Mucosa of stomach (tissue), 1 donor: ENCODE data around the gene SMG7.

Experiments
- H3K27me3 ChIP-seq: one replicate; pipeline ENCODE4 v1.7.0; 2013; ENCODE audit warnings: mild to moderate bottlenecking, low read length; ENCODE audit not compliant: control insufficient read depth, insufficient read depth
- H3K36me3 ChIP-seq: one replicate; pipeline ENCODE4 v1.7.0; 2013; ENCODE audit warnings: low read length; ENCODE audit not compliant: control insufficient read depth, insufficient read depth
- H3K4me1 ChIP-seq: one replicate; pipeline ENCODE4 v1.7.0; 2013; ENCODE audit warnings: mild to moderate bottlenecking, low read length; ENCODE audit not compliant: control insufficient read depth, insufficient read depth
- H3K4me3 ChIP-seq: one replicate; pipeline ENCODE4 v1.7.0; 2013; ENCODE audit warnings: low read length
- H3K9ac ChIP-seq: one replicate; pipeline ENCODE4 v1.7.0; 2013; ENCODE audit warnings: mild to moderate bottlenecking, low read length, moderate library complexity
- H3K9me3 ChIP-seq: one replicate; pipeline ENCODE4 v1.7.0; 2013; ENCODE audit warnings: mild to moderate bottlenecking, low read length, moderate library complexity; ENCODE audit not compliant: control insufficient read depth
- donor health status: Pancreatic carcinoma.

Gene SMG7

DNA sequence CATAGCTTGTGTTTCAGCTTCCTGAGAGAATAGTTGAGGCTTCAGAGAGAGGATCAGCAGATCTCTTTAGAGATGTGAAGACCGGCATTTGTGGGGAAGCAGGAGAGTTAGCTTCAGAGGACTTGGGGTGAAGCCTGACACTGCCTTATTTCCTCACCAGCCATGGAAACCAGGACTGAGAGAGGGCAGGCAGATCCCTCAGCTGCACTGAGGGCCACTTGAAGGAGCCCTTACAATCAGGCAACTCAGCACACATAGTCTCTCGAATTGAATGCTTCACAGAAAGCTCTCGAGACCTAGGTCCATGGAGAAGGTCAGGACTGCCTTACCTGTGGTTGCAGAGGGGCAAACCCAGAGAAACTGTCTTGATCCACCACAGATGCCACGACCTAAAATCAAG, 98.2 kb downstream of the SMG7 start:
- no peaks in the 10 kb centered on the region for H3K9me3 ChIP-seq
- H3K9ac ChIP-seq, result no peak overlapping the region
- peaks cover 10% of the 10 kb centered on the region for H3K4me1 ChIP-seq
- H3K36me3 ChIP-seq, result no peaks in the 10 kb centered on the region
- H3K4me3 ChIP-seq, result no peak overlapping the region
- H3K27me3 ChIP-seq, result no peaks in the 10 kb centered on the region

DNA sequence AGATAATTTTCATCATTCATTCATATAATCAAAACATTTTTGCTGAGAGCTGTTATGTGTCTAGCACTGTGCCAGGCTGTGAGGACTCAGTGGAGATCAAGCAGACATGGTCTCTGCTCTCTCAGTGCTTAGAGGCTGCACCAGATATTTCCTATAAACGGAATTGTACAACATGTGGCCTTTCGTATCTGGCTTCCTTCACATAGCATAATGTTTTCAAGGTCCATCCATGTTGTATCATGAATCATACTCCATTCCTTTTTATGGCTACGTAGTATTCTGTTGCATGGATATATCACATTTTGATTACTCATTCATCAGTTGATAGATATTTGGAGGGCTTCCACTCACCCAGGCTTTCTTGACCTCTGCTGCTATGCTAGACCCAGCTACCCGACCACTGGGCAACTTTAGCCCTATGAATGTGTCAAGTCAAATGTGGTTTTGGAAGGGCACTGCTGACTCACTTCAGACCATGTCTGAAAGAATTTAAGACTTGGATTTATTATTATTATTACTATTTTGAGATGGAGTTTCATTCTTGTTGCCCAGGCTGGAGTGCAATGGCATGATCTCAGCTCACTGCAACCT, 99.5 kb downstream of the SMG7 start:
- no peaks in the 10 kb centered on the region for H3K36me3 ChIP-seq
- H3K27me3 ChIP-seq, result no peaks in the 10 kb centered on the region

DNA sequence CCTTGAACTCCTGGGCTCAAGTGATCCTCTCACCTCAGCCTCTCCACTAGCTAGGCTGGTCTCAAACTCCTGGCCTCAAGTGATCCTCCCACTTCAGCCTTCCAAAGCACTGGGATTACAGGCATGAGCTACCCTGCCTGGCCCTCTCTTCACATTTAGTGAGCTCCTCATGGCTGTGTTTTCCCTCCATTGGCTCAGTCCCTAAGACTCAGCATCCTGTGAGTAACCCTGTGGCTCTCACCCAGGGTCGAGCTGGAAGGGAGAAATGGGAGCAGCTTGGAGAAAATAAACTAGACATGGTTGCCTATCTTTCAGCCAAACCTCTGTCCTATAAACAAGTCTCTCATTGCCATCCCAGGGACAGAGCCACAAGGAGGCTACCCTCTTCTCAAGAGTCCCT, 100.4 kb downstream of the SMG7 start:
- H3K9ac ChIP-seq, result no peak overlapping the region
- no peak overlapping the region for H3K4me3 ChIP-seq
- H3K4me1 ChIP-seq, result peaks cover 3% of the 10 kb centered on the region
- H3K36me3 ChIP-seq, result no peaks in the 10 kb centered on the region
- no peaks in the 10 kb centered on the region for H3K9me3 ChIP-seq
- no peaks in the 10 kb centered on the region for H3K27me3 ChIP-seq

More for the DNA sequence above, 99.5 kb downstream of the SMG7 start:
- Histone ChIP-seq H3K4me1 (peaks cover 10% of the 10 kb centered on the region), H3K9ac (no peak overlapping the region), H3K4me3 (no peak overlapping the region), H3K9me3 (no peaks in the 10 kb centered on the region)

DNA sequence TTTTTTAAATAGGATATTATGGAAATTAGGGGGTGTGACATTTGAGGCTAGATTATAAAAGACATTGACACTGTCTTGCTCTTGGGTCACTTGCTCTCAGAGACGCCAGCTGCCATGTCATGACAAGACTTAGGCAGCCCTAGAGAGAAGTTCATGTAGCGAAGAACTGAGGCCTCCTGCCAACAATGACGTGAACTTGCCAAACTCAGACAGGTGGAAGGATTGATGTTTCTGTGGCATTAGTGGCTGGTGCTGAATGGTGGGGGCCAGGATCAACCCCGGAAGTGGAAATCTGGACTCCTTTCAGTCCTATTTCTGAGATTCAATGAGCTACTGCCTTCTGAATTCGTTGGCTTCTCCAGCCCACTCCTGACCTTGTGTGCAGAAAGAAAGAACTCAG, 103.3 kb downstream of the SMG7 start:
- no peaks in the 10 kb centered on the region for H3K27me3 ChIP-seq
- H3K4me1 ChIP-seq, result no peaks in the 10 kb centered on the region
- no peak overlapping the region for H3K9ac ChIP-seq
- no peak overlapping the region for H3K4me3 ChIP-seq
- H3K9me3 ChIP-seq, result no peaks in the 10 kb centered on the region
- no peaks in the 10 kb centered on the region for H3K36me3 ChIP-seq

DNA sequence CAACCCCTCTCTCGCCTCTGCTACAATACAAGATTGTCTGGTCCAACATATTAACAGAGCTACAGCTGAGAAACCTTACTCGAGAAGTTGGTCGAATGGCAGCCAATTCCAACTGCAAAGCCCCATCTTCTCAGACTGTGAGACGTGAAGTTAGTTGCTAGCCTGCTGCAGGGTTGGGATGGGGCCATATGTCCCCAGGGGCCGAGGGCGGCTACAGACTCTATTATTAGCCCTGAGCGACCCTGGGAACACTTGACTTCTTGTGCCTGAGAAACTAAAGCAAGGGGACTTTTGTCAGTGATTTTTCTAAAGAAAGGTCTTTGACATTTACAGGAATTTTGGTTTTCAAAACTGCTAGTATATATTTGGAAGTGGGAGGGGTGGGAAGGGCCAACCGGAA, 104.2 kb downstream of the SMG7 start:
- no peaks in the 10 kb centered on the region for H3K36me3 ChIP-seq

DNA sequence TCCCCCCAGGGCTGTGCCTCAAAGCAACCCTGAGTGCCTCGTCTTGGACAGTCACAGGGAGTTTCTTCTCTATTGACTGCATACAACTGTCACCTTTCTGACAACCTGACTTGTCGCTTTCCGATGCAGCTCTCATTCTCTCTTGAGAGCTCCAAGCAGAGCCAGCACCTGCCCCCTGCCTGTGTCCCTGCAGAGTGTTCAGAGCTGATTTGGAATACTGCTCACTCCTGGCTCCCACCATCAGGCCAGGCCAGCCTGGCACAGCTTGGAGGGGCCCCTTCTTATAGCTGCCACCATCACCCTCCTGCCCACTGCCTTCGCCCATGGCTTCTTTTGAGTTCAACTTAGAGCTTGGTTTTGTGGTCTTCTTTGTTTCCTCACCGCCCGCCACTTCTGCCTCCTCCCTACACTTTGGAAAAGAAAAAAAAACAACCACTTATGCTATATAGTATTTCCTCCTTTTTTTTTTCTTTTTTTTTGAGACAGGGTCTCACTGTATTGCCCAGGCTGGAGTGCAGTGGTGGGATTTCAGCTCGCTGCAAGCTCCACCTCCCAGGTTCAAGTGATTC, 105.7 kb downstream of the SMG7 start:
- no peaks in the 10 kb centered on the region for H3K27me3 ChIP-seq
- no peaks in the 10 kb centered on the region for H3K36me3 ChIP-seq
- H3K4me1 ChIP-seq, result no peaks in the 10 kb centered on the region
- no peak overlapping the region for H3K4me3 ChIP-seq
- H3K9me3 ChIP-seq, result no peaks in the 10 kb centered on the region
- H3K9ac ChIP-seq, result no peak overlapping the region

More for the DNA sequence above, 104.2 kb downstream of the SMG7 start:
- Histone ChIP-seq H3K4me3 (no peak overlapping the region), H3K9ac (no peak overlapping the region), H3K27me3 (no peaks in the 10 kb centered on the region), H3K4me1 (no peaks in the 10 kb centered on the region), H3K9me3 (no peaks in the 10 kb centered on the region)

DNA sequence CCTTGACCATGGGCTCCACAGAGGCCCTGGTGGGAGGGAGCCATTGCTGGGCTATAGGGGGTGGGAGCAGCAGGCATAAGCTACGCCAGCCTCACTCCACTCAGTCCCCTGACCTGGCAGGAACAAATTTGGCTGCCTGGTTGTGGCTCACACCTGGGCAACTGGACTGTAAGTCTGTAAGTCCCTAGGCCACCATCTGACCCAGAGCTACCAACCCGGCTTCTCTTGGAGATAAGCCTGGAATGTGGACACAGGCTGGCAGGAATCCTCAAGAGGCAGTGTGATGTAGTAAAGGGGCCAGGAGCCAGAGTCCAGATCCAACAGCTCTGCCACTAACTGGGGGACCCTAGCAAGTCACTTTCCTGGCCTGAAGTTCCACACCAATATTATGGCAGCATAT, 106.6 kb downstream of the SMG7 start:
- Histone ChIP-seq H3K9me3 (no peaks in the 10 kb centered on the region), H3K27me3 (no peaks in the 10 kb centered on the region), H3K36me3 (no peaks in the 10 kb centered on the region), H3K4me3 (no peak overlapping the region), H3K4me1 (no peaks in the 10 kb centered on the region), H3K9ac (no peak overlapping the region)

DNA sequence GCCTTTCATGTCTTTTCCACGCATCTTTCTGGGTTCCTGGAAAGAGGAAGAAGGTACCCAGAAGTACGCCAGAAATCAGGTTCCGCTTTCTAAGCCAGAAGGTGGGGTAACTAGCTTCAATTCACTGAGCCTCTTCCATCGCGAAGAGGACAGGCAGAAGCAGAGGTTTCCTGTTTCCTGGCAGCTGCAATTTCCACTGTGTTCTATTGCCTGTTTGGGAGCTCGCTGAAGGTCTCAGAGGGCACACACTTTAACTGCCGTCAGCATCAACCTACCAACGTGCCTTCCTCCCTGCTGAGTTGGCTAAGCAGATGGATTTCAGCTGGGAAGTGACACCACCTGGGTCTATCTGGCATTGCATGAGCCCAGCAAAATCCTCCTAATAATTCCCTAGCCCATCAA, 108.0 kb downstream of the SMG7 start:
- Histone ChIP-seq H3K4me3 (no peak overlapping the region), H3K9me3 (no peaks in the 10 kb centered on the region), H3K27me3 (no peaks in the 10 kb centered on the region), H3K4me1 (no peaks in the 10 kb centered on the region), H3K36me3 (no peaks in the 10 kb centered on the region), H3K9ac (no peak overlapping the region)

DNA sequence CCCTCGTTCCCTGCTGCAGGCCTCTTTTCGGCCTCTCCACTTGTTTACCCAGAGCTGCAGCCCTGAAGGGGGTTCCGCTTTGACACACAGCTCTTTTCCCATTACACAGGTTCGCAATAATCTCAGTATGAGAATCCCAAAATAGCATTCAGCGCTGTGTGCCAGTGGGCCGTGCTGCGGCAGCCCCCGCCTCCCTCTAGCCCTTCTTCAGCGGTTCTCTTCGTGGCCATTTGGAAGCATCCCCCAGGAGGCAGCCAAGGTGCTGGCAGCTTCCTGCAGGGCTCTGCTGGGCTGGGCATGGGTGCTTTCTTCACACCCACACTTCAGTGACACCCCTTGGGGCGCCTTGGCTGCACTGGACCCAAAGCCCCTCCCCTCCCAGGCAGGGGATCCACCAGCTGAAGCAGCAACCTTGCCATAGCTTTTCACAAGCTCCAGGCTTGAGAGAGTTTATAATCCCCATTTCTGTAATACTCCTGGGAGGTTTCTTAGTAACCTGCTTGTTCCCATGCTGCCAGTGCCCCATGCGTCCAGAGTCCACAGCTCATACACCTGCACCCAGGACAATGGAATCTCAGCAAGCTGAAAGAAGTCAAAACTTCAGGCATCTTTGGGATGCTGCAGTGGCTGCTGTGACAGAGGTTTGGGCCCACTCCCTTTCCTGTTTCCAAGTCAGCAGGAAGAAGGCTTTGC, 109.9 kb downstream of the SMG7 start:
- H3K4me3 ChIP-seq, result no peak overlapping the region
- H3K27me3 ChIP-seq, result no peaks in the 10 kb centered on the region
- H3K9ac ChIP-seq, result no peak overlapping the region
- no peaks in the 10 kb centered on the region for H3K36me3 ChIP-seq
- no peaks in the 10 kb centered on the region for H3K9me3 ChIP-seq
- no peaks in the 10 kb centered on the region for H3K4me1 ChIP-seq

DNA sequence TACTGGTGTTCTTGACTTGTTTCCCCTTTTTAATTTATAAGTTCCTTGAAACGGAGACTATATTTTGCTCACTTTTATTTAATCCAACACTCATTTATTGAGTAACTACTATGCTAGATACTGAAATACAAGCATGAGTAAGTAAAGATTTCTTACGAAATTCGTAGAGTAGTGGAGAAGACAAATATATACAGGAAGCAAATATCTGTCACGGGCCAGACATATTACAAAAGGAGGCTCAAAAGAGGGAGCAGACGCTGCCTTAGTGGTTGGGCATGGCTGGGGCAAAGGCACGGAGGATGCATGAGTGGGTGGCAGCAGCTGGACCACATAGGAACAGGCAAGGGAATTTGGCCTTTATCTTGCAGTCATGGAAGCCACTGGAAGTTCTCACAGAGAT, 111.2 kb downstream of the SMG7 start:
- Histone ChIP-seq H3K4me1 (no peaks in the 10 kb centered on the region), H3K36me3 (no peaks in the 10 kb centered on the region), H3K9me3 (no peaks in the 10 kb centered on the region), H3K4me3 (no peak overlapping the region), H3K27me3 (no peaks in the 10 kb centered on the region), H3K9ac (no peak overlapping the region)

DNA sequence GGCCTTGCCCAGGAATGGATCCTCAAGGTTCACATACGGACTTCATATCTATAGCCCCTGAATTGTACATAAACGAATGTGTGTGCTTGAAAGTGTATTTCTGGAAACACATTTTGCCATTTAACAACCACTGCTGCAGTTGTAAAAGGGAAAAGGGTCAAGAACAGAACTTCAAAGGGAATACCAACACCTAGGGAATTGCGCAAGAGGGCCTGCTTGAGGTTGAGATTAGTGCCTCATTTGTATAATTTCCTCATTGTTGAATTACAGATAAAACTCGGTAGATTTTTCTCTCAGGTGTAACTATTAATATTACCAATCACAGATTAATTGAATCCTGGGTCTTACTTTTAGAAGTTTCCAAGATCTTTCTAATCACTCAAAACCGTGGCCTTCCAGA, 111.8 kb downstream of the SMG7 start:
- Histone ChIP-seq H3K27me3 (no peaks in the 10 kb centered on the region), H3K4me3 (no peak overlapping the region), H3K36me3 (no peaks in the 10 kb centered on the region), H3K9me3 (no peaks in the 10 kb centered on the region), H3K9ac (no peak overlapping the region), H3K4me1 (peaks cover 4% of the 10 kb centered on the region)

DNA sequence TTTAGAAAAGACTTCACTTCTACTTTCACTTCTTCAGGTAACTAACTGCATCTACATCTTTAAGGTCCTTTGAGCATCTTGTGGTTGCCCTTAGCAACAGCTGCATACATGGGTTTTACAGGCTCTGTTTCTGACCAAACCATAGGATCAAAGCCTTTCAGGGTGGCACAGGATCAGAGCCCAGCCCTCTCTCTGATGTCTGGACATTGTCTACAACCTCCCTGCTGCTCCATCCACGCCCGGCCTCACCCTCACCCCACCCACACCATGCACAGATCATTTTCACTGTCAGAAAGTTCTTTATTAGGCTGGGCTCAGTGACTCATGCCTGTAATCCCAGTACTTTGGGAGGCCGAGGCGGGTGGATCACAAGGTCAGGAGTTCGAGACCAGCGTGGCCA, 112.7 kb downstream of the SMG7 start:
- no peak overlapping the region for H3K4me3 ChIP-seq
- H3K36me3 ChIP-seq, result no peaks in the 10 kb centered on the region
- no peaks in the 10 kb centered on the region for H3K27me3 ChIP-seq
- H3K9ac ChIP-seq, result no peak overlapping the region
- peaks cover 8% of the 10 kb centered on the region for H3K4me1 ChIP-seq
- H3K9me3 ChIP-seq, result no peaks in the 10 kb centered on the region
